Common myeloid progenitor, CD34-positive (primary cell): ENCODE data around the gene GDF2.

ENCODE experiments used
- CTCF ChIA-PET: fragments of 350-600 bp; sonication (Branson Sonifier 250); formaldehyde crosslinking; loops from one replicate; lab custom pipeline; 2021; ENCODE audit warnings: antibody characterized with exemption; lab: Charles Lee
- POLR2A ChIA-PET: fragments of 350-600 bp; sonication (Branson Sonifier 250); formaldehyde crosslinking; loops from one replicate; lab custom pipeline; 2021; ENCODE audit warnings: antibody characterized with exemption; lab: Charles Lee
- DNase-seq, 3 donors: peaks; one replicate each; pipeline versions ENCODE4 v3.0.0 to v3.0.0-alpha.2; 2013
- H3K27ac ChIP-seq, 2 experiments: 1 replicate in 1 of 2; 2 replicates in 1 of 2; pipeline ENCODE4 v1.7.0; 2013; ENCODE audit warnings: inconsistent platforms in 2 of 2, low read length in 2 of 2, mild to moderate bottlenecking in 2 of 2, low read depth in 1 of 2, moderate library complexity in 1 of 2; ENCODE audit not compliant: severe bottlenecking in 2 of 2, insufficient read depth in 1 of 2, poor library complexity in 1 of 2
- H3K27me3 ChIP-seq, 5 experiments: replicated peaks in 2 of 5; 1 replicate in 3 of 5; 2 replicates in 2 of 5; pipeline versions ENCODE4 v1.6.1 to v1.7.0; 2013; ENCODE audit warnings: low read length in 4 of 5, mild to moderate bottlenecking in 2 of 5, moderate library complexity in 2 of 5, inconsistent platforms in 1 of 5; ENCODE audit not compliant: insufficient read depth in 5 of 5, control insufficient read depth in 4 of 5
- H3K36me3 ChIP-seq, 4 experiments: 1 replicate in 2 of 4; 2 replicates in 2 of 4; pipeline versions ENCODE4 v1.6.1 to v1.7.0; 2013; ENCODE audit warnings: low read length in 3 of 4, control low read depth in 1 of 4, mild to moderate bottlenecking in 1 of 4; ENCODE audit not compliant: control insufficient read depth in 4 of 4, insufficient read depth in 4 of 4
- H3K4me1 ChIP-seq, 4 experiments: 1 replicate in 3 of 4; 2 replicates in 1 of 4; pipeline versions ENCODE4 v1.6.1 to v1.7.1; 2013; ENCODE audit warnings: low read length in 3 of 4, mild to moderate bottlenecking in 3 of 4, control low read depth in 1 of 4, inconsistent platforms in 1 of 4, moderate library complexity in 1 of 4; ENCODE audit not compliant: control insufficient read depth in 4 of 4, insufficient read depth in 4 of 4; ENCODE audit errors: control extremely low read depth in 1 of 4
- H3K4me3 ChIP-seq, 7 experiments: 1 replicate in 4 of 7; 2 replicates in 3 of 7; pipeline versions ENCODE4 v1.5.1 to v1.7.0; 2013; ENCODE audit warnings: mild to moderate bottlenecking in 7 of 7, low read length in 6 of 7, moderate library complexity in 6 of 7, inconsistent platforms in 2 of 7, low read depth in 2 of 7, control low read depth in 1 of 7; ENCODE audit not compliant: insufficient read depth in 4 of 7, control insufficient read depth in 1 of 7; ENCODE audit errors: extremely low read depth in 1 of 7
- H3K9me3 ChIP-seq, 5 experiments: 1 replicate in 4 of 5; 2 replicates in 1 of 5; pipeline versions ENCODE4 v1.6.1 to v1.7.1; 2013; ENCODE audit warnings: low read length in 4 of 5, mild to moderate bottlenecking in 2 of 5, inconsistent platforms in 1 of 5, low read depth in 1 of 5, moderate library complexity in 1 of 5; ENCODE audit not compliant: control insufficient read depth in 4 of 5, insufficient read depth in 2 of 5; ENCODE audit errors: control extremely low read depth in 1 of 5
- WGBS: methylation state at CpG from one replicate; pipeline ENCODE4 v1.1.5; 2013; ENCODE audit not compliant: insufficient coverage; 5-methylcytosine and 5-hydroxymethylcytosine counted together

Gene GDF2

DNA sequence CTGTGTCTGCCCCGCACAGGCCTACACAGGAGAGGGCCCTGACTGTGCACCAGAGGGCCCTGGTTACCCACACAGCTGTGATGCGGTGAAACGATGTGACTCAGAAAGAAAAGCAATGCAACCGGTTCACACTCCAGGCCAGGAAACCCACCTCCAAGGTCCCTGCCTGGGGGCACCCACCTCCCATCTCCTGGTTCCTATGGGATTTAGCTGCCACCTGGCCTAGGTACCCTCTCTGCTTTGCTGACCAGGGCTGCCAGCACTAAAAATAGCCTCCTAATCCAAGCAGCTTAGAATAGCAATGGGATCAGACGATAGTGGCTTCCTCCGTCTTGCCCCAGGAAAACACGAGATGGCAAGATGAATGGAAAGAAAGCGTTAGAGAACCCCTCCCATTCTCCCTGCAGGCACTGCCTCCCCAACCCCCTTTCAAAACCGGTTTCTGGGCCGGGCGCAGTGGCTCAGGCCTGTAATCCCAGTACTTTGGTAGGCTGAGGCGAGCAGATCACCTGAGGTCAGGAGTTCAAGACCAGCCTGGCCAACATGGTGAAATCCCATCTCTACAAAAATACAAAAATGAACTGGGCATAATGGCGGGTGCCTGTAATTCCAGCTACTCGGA is 38.3 kb downstream of the GDF2 start:
- ChIA-PET CTCF (interaction anchor here (0.6 to 1.7 kb wide), 6 partner anchors 9 to 19 kb away, joined by 3 to 5 read pairs (median 4); partner anchors contain the start of gene RBP3), POLR2A (no interaction called here)
- no peak overlapping the region for H3K27ac ChIP-seq
- H3K9me3 ChIP-seq, result no peaks in the 10 kb centered on the region
- no peaks in the 10 kb centered on the region for H3K27me3 ChIP-seq
- 93% methylated on average over 11 of the region's 14 CpGs for WGBS
- H3K36me3 ChIP-seq, result no peaks in the 10 kb centered on the region
- DNase-seq, result peak in 1 of 3 donors; percentile 17
- no peak overlapping the region for H3K4me3 ChIP-seq
- H3K4me1 ChIP-seq, result no peaks in the 10 kb centered on the region

DNA sequence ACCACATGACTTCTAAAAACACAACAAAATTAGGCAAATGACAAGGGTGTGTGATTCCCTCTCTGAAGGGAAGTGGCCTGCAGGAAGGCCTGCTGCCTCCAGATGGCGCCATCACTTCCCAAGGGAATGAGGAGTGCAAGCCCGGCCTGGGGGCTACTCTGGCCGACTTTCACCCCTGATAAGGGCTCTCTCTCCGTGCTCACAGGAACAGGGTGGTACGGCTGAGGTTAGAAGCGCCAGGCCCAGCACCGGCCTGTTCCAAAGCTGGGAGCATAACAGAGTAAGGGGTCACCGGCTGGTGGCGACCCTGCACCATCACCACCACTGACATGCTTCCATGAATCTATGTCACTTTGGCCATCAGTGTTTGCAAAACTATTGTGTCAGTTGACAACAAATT is 39.0 kb downstream of the GDF2 start:
- Histone ChIP-seq H3K9me3 (no peaks in the 10 kb centered on the region), H3K4me3 (no peak overlapping the region), H3K36me3 (no peaks in the 10 kb centered on the region), H3K27ac (no peak overlapping the region), H3K27me3 (no peaks in the 10 kb centered on the region), H3K4me1 (no peaks in the 10 kb centered on the region)
- 54% methylated on average over 8 of the region's 9 CpGs for WGBS
- ChIA-PET POLR2A (no interaction called here), CTCF (interaction anchor here (0.7 to 1.4 kb wide), 6 partner anchors 9 to 88 kb away, joined by 3 to 5 read pairs (median 4); no protein-coding TSS in a partner anchor)
- DNase-seq, result peak; percentile 34 to 55 (median 49)

DNA sequence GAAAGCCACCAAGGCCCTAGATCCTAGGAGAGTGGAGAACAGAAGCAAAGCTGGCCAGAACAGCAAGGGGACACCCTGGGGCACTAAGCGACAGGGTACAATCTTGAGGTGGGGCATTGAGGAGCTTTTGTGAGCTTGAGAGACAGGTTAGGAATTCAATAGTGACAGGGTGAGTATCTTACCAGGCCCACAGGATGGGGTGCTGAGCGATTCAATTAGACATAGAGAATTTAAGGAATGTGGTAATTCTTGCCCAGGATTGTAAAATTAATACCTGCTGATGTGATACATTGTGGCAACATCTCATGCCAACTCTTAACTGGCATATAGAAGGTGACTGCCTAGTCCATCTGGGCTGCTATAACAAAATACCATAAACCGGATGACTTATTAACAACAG is 39.9 kb downstream of the GDF2 start:
- ChIA-PET POLR2A (no interaction called here), CTCF (interaction anchor here (0.7 to 1.4 kb wide), 7 partner anchors 8 to 87 kb away, joined by 3 to 5 read pairs (median 3); no protein-coding TSS in a partner anchor)
- Histone ChIP-seq H3K4me3 (no peak overlapping the region), H3K9me3 (no peaks in the 10 kb centered on the region), H3K4me1 (no peaks in the 10 kb centered on the region), H3K36me3 (no peaks in the 10 kb centered on the region), H3K27me3 (no peaks in the 10 kb centered on the region), H3K27ac (no peak overlapping the region)
- no peak for DNase-seq
- 100% methylated on average over 3 of the region's 3 CpGs for WGBS

GRCh38 chr10:47363781-47364180 is 41.5 kb downstream of the GDF2 start:
- no peak for DNase-seq
- Histone ChIP-seq H3K27me3 (no peaks in the 10 kb centered on the region), H3K9me3 (no peaks in the 10 kb centered on the region), H3K27ac (no peak overlapping the region), H3K36me3 (no peaks in the 10 kb centered on the region), H3K4me1 (no peaks in the 10 kb centered on the region), H3K4me3 (no peak overlapping the region)
- 100% methylated on average over 2 of the region's 3 CpGs for WGBS
- ChIA-PET POLR2A (no interaction called here), CTCF (interaction anchor here (1.1 kb wide), 1 partner anchor 33 kb away, joined by 3 read pairs; no protein-coding TSS in a partner anchor)

- CTCF ChIA-PET, result interaction anchor here (1.4 kb wide), 2 partner anchors 10 to 41 kb away, joined by 4 to 6 read pairs; no protein-coding TSS in a partner anchor
- 95% methylated on average over 3 of the region's 4 CpGs for WGBS
Observed at GRCh38 chr10:47364366-47364765, 42.1 kb downstream of the GDF2 start.

GRCh38 chr10:47364911-47365310 is 42.7 kb downstream of the GDF2 start:
- no peaks in the 10 kb centered on the region for H3K4me1 ChIP-seq
- POLR2A ChIA-PET, result no interaction called here
- H3K36me3 ChIP-seq, result no peaks in the 10 kb centered on the region
- CTCF ChIA-PET, result interaction anchor here (1.4 kb wide), 2 partner anchors 10 to 40 kb away, joined by 4 to 6 read pairs; no protein-coding TSS in a partner anchor
- H3K27me3 ChIP-seq, result no peaks in the 10 kb centered on the region
- no peak overlapping the region for H3K27ac ChIP-seq
- H3K4me3 ChIP-seq, result no peak overlapping the region
- 100% methylated on average over 5 of the region's 6 CpGs for WGBS
- no peaks in the 10 kb centered on the region for H3K9me3 ChIP-seq
- no peak for DNase-seq

More at GRCh38 chr10:47364366-47364765, 42.1 kb downstream of the GDF2 start:
- no peak for DNase-seq
- no peaks in the 10 kb centered on the region for H3K27me3 ChIP-seq
- no peaks in the 10 kb centered on the region for H3K9me3 ChIP-seq
- no peak overlapping the region for H3K27ac ChIP-seq
- POLR2A ChIA-PET, result no interaction called here
- H3K36me3 ChIP-seq, result no peaks in the 10 kb centered on the region
- no peak overlapping the region for H3K4me3 ChIP-seq
- H3K4me1 ChIP-seq, result no peaks in the 10 kb centered on the region

DNA sequence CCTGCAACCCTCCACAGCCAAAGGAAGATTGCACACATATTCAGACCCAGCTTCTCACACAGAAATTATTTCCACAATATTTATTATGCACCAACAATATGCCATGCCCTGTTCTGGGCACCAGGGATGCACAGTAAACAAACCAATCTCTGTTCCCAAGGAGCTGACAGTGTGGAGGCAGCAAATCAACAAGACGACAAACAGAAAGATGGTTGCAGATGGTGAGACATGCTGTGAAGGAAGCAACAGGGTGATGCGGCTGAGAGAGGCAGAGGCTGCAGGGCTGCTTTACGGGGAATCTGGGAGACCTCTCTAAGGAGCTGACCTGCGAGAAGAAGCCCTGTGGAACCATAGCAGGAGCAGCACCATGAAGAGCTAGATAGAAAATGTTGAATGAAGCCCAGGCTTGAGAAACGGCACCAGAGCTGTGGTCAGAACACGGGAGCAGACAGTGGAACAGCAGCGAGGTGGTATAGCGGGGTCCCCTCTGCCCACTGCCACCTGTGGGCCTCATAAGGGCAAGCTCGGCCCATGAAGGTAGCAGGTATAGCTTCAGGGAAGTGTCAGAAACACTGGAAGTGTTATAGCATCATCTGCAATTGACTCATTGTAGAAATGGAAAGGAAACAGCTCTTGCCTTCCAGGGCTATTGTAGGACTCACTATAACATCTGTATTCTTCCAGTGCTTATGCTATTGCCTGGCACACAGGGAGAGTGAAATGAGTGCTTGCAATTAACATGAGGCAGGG is 43.4 kb downstream of the GDF2 start:
- ChIA-PET POLR2A (no interaction called here), CTCF (interaction anchor here (1.4 kb wide), 2 partner anchors 9 to 39 kb away, joined by 4 to 6 read pairs; no protein-coding TSS in a partner anchor)
- H3K4me1 ChIP-seq, result no peaks in the 10 kb centered on the region
- no peak overlapping the region for H3K4me3 ChIP-seq
- no peak for DNase-seq
- no peaks in the 10 kb centered on the region for H3K9me3 ChIP-seq
- WGBS, result 98% methylated on average over 9 of the region's 9 CpGs
- H3K27ac ChIP-seq, result no peak overlapping the region
- no peaks in the 10 kb centered on the region for H3K36me3 ChIP-seq
- no peaks in the 10 kb centered on the region for H3K27me3 ChIP-seq
